NCI-H1105 (cell line): ENCODE data around the gene JARID2.
"Not testable (repeated sequence)": the region's sequence is repeated elsewhere in the genome, so short reads cannot be mapped to it uniquely, and the experiment has no call there.

ENCODE experiments used
- DNase-seq: peaks from one replicate; lab custom pipeline; 2025; lab: John Stamatoyannopoulos, UW

JARID2 gene

DNA sequence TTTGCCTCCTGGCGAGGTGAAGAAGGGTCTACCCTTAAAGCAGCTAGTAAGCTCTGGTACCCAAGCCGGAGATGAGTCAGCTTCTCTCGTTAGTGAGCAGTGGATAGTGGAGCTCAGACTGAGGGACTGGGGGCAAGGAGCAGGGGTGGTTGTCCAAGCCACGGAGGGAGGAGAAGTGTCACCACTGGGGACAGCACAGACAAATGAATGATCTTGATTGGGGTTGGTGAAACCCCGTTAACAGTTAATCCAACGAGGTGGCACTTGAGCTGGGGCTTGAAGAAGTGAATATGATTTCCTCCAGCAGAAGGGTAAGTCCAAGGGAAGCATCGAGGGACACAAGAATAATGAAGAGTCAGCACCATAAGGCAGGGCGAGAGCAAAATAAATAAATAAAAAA, 43.0 kb downstream of the JARID2 start:
- DNase-seq: no peak

DNA sequence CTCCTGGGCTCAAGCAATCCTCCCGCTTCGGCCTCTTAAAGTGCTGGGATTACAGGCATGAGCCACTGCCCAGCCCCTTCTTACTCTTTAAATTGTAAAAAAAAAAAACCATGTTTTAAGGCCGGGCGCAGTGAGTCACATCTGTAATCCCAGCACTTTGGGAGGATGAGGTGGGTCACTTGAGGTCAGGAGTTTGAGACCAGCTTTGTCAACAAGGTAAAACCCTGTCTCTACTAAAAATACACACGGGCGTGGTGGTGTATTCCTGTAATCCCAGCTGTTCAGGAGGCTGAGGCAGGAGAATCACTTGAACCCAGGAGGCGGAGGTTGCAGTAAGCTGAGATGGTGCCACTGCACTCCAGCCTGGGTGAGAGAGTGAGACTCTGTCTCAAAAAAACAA, 43.6 kb downstream of the JARID2 start:
- not testable (repeated sequence) for DNase-seq

DNA sequence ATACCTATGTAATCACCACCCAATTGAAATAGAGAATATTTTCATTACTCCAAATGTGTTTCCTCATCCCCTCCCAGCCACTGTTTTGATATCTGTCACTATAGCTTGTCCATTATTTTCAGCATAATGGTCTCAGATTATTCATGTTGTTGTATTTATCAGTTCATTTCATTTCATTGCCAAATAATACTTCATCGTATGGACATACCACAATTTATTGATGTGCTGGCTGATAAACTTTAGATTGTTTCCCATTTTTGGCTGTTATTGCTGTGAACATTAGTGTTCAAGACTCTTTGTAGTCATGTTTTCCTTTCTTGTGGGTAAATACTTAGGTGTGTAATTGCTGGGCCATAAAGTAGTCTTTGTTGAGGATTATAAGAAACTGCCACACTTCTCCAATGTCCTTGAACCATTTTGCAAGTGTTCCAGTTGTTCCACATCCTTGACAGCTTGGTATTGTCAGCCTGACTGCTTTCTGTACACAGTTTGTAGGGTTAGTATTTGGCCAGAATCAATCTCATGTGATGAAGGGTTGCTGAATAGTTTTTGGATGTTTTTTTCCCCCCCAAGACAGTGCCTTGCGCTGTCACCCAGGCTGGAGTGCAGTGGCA, 44.3 kb downstream of the JARID2 start:
- DNase-seq: no peak

DNA sequence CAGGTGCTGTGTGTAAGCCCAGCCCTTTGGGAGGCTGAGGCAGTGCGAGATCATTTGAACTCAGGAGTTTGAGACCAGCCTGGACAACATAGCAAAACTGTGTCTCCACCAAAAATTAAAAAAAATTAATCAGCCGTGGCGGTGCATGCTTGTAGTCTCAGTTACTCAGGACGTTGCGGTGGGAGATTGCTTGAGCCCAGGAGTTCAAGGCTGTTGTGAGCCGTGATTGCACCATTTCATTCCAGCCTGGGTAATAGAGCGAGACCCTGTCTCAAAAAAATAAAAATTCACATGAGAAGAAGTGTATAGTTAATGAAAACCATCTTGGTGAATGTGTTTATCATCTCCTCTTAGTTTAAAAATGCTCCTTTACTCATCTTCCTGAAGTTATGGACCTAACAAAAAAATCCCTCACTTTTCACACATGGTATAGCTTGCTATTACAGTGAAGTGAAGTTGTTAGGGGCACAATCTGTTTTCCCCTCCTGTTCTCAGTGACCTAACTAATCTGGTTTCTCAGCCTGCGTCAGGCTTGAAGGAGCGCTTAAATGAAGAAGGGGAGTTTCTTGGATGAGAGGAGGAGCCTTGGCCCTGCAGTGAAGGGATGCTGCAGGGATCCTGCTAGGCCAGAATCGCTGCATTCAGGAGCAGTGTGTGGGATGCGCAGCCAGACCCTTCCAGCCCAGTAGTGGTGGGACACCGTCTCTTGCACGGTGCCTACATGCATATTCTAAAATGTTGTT, 45.3 kb downstream of the JARID2 start:
- no peak for DNase-seq

DNA sequence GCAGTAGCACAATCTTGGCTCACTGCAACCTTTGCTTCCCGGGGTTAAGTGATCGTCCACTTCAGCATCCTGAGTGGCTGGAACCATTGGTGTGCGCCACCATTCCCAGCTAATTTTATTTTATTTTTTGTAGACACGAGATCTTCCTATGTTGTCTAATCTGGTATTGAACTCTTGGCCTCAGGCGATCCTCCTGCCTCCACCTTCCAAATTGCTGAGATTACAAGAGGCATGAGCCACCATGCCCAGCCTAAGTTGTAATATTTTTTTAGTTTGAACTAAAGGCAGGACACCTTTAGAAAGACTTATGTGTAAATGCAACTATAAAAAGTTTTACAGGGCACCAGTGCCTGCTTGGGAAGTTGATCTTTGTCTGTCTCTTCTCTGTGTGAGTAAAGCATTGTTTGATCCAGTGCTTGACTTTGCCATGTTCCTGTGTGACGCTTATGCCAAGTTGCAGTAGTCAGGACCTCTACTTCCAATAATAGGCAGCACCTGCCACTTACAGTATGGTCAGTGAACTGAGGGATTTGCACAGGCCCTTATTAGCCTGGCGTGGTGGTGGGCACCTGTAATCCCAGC, 46.9 kb downstream of the JARID2 start:
- no peak for DNase-seq

DNA sequence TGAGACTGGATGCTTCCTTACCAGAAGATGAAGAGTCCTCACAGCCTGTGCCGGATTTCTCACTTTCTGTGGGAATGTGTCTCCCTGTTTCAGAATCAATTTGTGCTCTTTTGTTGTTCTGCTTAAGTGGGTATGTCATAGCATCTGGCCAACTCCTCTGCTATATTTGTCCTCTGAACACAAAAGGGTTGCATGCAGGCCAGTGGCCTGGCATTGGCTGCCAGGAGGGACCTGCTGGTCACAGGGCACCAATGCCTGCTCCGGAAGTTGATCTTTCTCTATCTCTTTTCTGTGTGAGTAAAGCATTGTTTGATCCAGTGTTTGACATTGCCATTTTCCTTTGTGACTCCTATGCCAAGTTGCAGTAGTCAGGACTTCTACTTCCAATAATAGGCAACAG, 47.8 kb downstream of the JARID2 start:
- DNase-seq: no peak

DNA sequence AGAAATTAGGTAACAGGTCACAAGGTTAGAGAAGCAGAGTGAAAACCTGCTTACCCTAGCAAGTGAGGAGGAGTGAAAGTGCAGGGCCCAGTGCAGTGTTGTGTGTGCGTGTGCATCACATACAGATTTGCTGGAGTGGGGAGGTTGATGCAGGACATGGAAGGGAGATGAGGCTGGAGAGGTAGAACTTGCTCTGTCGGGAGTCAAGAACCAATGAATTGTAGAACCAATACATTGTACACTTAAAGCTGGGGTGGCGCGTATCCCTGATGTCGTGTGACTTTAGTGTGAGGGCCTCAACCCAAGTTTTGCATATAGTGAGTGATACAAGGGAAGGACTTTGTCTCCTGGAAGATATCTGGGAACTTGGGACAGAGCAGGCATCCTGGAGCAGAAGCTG, 48.6 kb downstream of the JARID2 start:
- DNase-seq: no peak

DNA sequence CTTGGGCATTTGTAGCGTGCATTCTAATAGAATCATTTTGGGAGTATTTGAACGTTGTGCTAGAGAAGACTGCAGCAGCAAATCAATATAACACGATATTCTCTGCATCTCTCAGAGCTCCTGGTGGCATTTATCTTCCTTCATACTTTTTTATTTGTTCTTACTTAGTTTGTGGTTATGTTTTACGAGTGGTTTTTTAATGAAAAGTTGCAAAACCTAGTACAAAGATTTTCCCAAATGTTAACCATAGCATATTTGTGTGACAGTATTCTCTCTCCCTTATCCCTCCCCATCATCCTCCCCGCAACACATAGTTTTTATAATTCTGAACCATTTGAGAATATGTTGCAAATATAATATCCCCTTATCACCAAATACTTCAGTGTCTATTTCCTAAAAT, 50.4 kb downstream of the JARID2 start:
- no peak for DNase-seq

DNA sequence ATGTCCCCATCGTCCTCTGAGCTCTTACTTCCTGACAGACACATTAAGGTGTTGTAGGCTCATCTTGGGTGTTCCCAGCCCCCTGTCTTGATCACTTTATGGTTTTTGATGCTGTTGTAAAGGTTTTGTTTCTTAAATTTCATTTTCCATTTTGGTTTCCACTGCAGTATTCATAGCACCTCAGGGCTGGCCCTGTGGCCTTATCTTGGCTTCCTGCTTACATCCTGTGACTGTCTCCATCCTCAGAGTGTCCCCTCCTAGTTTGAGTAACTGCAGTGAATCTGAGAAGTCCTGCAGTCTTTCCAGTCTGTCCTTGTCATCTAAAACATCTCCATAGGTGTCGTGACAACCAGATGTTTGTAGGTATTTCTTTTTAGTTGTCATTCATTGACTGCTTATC, 50.9 kb downstream of the JARID2 start:
- DNase-seq: no peak

DNA sequence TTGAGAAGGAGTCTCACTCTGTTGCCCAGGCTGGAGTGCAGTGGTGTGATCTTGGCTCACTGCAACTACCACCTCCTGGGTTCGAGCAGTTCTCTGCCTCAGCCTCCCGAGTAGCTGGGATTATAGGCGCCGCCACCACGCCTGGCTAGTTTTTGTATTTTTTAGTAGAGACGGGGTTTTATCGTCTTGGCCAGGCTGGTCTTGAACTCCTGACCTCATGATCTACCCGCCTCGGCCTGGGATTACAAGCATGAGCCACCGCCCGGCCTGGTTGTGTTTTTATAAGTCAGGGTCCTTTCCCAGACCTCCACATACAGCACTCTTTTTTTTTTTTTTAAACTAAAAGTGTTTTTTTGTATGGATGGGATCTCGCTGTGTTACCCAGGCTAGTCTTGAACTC, 51.3 kb downstream of the JARID2 start:
- DNase-seq: not testable (repeated sequence)

DNA sequence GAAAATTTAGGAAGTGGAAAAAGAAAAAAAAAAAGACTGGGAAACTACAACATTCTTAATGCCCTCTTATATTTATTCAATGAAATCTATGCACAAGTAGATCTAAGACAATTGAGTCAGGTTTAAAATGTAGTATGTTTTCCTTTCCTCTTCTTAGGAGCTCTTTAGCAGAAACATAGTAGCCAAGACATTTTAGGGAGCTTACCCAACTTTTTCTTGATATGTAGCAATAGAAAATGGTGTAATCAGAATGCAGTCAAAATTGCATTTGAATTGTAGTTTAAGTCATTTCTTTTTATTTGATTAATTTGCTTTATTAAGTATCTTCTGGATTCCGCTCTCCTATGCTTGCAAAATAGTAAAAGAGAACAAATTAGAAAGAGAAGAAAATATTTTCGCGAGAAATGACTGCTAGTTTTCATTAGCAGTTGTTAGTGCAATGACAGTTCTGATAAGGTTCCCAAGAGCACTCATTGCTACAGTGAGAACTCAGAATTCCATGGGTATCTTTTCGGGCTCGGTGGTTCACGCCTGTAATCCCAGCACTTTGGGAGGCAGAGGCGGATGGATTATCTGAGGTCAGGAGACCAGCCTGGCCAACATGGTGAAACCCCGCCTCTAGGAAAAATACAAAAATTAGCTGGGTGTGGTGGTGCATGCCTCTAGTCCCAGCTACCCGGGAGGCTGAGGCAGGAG, 52.2 kb downstream of the JARID2 start:
- DNase-seq: no peak

DNA sequence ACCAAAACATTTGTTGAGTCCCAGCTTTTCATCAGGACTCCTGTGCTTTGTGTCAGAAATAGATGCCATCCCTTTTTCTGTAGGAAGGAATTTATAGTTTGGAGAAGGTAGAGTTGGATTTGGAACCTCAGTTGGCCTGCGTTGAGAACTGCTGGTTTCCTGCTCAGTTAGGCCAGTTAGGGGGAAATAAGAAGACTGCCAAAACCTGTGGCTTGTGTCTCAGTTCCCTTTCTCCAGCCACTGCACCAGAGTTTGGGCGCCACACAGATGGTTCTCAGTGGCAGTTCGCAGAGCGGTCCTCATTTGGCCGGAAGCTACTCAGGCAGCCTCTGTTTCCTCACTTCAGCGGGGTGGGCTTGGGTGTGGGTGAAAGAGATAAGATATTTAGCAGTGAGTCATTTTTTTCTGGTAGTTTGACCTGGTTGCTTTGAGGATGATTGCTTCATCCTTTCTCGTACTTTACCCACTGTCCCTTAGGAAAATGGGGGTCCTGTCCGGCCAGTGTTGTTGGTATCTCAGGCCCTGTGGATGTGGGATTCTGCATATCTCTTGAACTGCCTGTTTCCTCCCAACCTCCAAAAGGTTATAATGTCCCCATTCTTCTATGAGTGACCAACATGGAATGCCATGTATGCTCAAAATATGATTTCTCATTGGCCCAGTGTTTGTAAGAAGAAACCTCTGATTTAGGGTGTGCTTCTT, 53.7 kb downstream of the JARID2 start:
- DNase-seq: no peak

DNA sequence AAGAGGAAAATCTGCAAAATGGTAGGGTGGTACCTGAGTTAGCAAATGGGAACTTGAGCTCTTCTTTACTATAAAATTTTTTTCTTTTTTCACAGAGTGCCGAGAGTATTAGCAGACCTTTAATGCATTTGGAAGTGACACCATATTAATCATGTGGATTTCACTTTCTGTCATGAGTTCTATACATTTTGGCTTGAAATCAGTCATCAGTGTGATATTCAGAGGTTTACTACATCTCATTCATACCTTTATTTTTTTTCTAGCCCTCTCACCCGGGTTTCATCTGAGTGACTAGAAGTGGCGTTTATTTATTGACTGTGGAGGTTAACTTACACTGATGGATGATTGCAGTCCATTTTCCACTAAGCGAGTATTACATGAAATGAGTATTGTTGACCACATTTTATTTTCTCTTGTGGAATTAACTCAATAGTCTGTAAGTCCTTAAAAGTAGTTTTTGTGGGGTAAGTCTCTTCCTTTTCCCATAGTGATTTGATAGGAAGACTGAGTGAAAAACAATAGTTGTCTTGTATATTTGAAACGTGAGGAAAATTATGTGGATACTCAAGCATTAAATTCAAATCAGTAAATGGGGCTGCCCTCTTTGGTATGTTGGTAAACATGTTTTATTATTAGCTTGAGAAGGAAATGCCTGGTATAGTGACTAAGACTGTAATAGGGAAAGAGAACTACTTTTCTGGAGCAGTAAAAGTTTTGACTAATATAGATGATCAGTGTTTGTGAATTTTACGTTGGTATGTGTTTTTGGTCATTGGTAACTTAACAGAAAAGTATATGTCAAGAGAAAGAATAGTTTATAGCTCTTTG, 55.5 kb downstream of the JARID2 start:
- DNase-seq: no peak

DNA sequence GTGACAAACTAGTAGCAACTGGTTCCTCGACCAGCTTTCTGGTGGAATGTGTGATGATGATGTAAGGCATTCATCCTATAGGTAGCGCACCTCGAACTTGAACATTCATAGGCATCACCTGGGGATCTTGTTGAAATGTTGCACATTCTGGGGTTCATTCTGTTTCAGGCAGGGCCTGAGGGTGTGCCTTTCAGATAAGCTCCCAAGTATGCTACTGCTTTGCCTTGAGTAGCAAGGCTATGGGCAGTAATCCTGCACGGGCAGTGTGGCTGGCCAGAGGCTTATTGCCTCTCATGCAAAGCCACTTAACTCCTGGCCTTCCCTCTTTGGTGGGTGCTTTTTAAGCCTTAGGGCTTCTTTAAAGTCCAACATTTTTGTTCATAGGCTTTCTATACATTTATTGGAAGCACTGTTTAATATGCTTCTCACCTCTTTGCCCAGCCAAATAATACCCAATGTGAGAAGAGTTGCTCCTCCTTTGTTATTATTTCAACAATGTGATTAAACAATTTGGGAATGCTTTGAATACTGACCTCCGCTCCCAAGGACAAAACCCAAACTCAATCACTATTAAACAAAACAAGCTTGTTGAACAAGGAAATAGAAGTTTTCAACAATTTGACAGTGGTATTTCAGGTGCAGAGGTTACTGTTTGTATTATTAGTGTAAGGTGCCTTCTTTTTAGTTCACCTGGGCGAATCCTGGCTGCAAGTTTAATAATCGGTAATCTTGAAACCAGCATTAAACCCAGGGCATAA, 57.5 kb downstream of the JARID2 start:
- no peak for DNase-seq

DNA sequence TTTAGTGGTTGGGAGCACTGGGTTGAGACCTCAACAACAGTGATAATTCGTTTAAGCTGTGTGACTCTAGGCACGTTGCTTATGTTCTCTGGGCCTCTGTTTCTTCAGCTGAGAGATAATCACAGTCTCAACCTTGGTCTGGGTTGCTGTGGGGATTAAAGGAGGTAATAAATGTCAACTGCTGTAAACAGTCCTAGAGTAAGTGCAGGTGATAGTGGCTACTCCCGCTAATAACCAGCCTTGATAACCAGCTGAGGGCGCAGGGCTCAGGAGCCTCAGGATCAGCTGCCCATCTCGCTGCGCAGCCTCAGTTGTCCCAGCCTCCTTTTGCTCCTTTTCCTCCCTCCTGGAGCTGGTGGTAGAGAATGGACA, 58.0 kb downstream of the JARID2 start:
- no peak for DNase-seq

DNA sequence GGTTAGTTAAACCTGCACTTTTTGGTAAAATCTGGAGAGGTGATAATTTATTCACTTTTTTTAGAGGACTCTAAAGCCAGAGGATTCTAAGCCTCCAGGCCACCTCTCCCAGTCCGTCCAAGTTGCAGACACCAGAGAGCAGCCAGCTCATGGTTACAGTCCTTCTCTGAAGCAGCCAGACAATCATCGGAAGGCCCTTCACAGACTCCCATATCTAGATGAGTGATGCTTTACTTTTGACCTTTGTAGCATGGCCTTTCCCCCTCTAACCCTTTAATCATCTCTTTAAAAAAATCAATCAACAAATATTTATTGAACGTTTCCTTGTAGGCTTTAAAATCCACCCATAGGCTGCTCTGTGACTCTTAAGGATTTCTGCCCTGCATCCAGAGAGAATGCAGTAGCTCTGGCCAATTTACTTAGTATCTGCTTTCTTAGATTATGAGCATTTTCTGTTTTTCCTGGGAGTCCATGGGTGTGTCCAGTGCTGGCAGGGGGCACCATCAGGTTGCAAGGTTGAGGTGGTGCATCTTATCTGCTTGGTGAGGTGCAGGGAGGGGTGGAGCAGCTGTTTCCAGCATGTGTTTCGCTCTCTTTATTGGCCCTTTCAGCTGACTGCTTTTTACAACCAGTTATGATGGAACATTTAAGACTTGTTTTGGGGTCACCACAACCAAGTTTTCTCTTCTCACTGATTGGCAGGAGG, 58.6 kb downstream of the JARID2 start:
- DNase-seq: no peak

DNA sequence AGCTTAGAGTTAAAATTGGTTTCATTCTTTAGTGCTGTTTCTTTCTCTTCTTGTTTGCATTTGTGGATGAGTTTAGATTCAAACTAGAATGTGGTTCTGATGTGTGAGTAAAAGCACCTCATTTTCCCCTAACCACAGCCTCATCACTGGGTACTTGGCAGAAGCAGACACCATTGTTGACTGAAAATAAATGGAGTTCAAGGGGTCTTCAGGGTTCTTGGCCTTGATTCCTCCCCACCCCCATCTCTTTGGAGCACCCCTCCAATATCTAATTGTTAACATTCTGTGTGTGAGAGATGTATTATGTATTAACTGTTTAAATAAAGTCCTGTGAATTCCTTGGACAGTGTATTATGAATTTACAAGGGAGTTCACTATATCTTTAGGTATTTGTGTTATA, 59.6 kb downstream of the JARID2 start:
- DNase-seq: no peak

DNA sequence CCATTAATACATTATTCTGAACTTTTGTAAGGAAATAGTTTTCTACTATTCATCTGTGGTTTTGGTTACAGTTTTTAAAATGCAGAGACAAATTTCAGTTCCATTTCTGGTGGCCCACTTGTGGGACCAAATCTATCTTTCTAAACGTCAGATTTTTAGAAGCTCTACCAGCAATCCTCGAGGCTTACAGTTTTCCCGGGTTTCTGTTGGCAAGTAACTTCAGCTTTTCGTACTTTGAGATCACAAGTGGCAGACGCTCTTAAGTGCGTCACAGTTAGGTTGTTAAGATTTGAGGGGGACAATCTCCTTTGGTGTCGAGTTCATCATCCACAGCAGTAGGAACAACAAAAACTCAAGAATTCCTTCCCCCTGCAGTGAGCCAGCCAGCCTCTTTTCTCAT, 60.0 kb downstream of the JARID2 start:
- no peak for DNase-seq

DNA sequence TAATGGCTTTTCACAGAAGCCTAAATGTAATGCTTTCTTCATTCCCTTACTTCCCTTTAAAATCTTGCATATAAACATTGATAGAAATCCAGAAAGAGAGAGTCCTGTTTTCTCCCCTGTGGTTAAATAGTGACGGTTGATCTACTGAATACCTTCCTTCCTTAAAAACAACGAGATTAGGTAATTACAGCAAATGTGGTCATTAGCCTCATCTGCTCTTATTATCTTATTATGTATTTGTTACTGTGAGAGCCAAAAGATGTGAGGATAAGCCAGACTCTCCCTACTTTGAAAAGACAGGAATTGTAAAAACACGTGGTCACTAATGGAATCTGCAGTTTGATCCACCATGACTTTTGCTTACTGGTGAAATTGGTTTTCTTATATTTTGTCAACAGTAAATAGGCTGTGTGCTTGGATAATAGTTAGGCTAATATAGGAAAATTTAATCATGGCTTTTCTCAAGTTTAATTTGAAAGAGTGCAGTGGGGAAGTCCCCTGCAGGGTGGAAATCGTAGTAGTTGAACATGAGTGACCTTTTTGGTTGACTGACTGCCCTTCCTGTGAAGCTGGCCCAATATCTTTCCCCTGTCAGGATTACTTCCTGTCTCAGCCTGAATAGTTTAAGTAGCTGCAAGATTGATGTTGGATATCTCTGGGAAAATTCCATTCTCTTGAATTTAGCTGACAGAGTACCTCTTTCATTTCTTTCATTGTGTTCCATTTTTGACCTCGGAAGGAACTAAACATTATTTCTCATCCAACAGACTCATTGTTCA, 62.8 kb downstream of the JARID2 start:
- no peak for DNase-seq
